ENCODE results near the gene GSE1. TPM values are rescaled to one million over a fixed set of nuclear protein-coding genes. Genes with fewer than 3 reads are reported as not detected.
A peak's percentile ranks its signal among the peaks of the same experiment; 100 is the strongest.

The GSE1 gene
- total RNA-seq, 1 donor from 2014 or later, result 80.8 TPM

DNA sequence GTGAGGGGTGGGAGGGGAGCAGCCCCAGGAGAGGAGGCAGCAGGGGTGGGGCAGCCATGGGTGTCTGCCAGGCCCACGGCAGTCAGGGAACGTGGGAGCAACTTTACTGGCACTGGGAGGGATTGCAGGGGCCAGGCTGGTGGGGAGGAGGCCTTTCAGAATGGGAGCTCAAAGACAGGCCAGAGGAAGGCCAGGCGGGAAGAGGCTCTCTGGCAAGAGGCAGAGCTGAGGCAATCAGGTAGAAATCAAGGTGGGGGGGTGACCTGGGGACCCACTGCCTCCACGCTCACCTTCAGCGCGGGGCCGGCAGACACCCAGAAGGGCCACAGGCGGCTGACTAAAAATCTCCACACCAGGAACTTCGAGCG, 11.9 kb upstream of the GSE1 start:
- no peak for DNase-seq (ENCODE audit: extremely low spot score in 2 of 2)
- intact Hi-C loops (cut with DNase I), result no loop called here
- H3K4me1 ChIP-seq, result peaks cover 52% of the 10 kb centered on the region
- no peaks in the 10 kb centered on the region for H3K36me3 ChIP-seq
- H3K4me3 ChIP-seq, result no peak overlapping the region
- peak overlapping the region; percentile 48 for H3K27ac ChIP-seq
- H3K27me3 ChIP-seq, result no peaks in the 10 kb centered on the region
- H3K9me3 ChIP-seq, result no peaks in the 10 kb centered on the region
- TF ChIP-seq, protein P1, sequence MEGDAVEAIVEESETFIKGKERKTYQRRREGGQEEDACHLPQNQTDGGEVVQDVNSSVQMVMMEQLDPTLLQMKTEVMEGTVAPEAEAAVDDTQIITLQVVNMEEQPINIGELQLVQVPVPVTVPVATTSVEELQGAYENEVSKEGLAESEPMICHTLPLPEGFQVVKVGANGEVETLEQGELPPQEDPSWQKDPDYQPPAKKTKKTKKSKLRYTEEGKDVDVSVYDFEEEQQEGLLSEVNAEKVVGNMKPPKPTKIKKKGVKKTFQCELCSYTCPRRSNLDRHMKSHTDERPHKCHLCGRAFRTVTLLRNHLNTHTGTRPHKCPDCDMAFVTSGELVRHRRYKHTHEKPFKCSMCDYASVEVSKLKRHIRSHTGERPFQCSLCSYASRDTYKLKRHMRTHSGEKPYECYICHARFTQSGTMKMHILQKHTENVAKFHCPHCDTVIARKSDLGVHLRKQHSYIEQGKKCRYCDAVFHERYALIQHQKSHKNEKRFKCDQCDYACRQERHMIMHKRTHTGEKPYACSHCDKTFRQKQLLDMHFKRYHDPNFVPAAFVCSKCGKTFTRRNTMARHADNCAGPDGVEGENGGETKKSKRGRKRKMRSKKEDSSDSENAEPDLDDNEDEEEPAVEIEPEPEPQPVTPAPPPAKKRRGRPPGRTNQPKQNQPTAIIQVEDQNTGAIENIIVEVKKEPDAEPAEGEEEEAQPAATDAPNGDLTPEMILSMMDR (IDR thresholded peaks at IDR 0.05), result no peak
- TF ChIP-seq POLR2AphosphoS5 (IDR thresholded peaks at IDR 0.05; ENCODE audit: insufficient read depth in 1 of 2, low read depth in 1 of 2), result peak in 1 of 2 donors; percentile 16

DNA sequence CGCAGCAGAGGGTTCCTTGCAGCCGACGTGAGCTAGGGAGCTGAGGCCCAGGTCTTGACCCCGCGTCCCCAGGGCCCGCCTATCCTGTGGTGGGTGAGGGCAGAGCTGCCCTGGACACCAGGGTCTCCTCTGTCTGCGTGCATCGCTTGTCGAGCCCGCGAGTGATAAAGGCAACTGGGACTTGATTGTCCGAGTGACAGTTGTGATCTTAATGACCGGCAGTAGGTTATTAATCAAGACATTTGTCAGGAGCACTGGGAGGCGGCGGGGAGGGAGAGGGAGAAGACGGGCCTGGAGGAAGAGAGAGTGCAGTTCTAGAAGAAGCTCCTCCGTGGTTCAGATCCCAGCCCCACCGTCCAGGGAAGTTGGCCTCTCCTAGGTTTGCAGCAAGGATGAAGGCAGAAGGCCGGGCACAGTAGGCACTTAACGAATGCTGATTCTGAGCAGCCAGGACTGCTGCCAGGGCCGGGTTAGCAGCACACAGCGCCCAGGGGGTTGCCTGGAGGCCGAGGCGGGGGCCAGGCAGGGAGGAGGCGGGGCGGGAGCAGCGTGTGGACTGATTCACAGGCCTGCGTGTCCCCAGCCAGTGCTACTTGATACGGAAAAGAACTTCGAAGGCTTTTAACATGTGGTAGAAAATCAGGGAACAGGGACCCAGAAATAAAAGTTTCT, 11.3 kb upstream of the GSE1 start:
- H3K27ac ChIP-seq, result peak overlapping the region; percentile 48
- intact Hi-C loops (cut with DNase I), result no loop called here
- H3K27me3 ChIP-seq, result no peaks in the 10 kb centered on the region
- no peaks in the 10 kb centered on the region for H3K36me3 ChIP-seq
- H3K9me3 ChIP-seq, result no peaks in the 10 kb centered on the region
- TF ChIP-seq POLR2A (IDR thresholded peaks at IDR 0.05), result no peak
- TF ChIP-seq POLR2AphosphoS5 (IDR thresholded peaks at IDR 0.05; ENCODE audit: insufficient read depth in 1 of 2, low read depth in 1 of 2), result no peak
- TF ChIP-seq, protein P1 (IDR thresholded peaks at IDR 0.05), result no peak
- peaks cover 59% of the 10 kb centered on the region for H3K4me1 ChIP-seq
- no peak for DNase-seq (ENCODE audit: extremely low spot score in 2 of 2)
- H3K4me3 ChIP-seq, result no peak overlapping the region

DNA sequence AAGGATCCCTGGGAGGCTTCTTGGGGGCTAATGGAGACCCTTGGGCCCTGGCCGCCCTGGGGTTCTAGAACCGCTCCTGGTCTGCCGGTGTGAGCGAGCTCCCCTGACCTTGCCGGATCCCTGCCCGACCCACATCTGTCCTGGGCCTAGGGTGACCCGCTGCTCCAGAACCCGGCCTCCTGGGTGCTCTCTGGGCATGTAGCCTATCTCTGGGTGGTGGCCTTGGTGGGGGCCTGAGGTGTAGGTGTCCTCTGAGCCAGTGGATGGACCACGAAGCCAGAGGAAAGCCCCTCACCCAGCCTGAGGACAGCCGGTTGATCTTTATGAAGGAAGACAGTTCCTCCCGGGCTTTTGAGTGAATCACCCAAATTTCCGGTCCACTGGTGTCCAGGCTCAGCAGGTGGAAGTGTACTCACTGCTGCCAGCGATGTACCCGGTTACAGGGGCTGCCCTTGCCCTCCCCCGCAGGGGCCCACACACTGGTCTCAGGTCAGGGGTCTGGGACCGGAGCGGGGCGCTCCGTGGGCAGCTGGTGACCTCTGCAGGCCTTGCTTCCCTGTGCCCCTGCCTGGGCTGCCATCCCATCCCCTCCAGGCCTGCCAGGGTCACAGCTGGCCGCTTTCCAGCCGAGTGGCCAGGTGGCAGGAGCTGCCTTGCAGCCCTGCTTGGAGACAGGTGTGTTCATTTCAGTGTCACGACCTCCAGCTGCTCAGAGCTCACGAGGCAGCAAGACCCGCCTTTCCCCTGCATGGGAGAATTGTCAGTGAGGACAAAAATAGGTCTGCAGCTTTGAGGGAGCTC, 10.5 kb upstream of the GSE1 start:
- no peaks in the 10 kb centered on the region for H3K27me3 ChIP-seq
- intact Hi-C loops (cut with DNase I), result no loop called here
- H3K9me3 ChIP-seq, result no peaks in the 10 kb centered on the region
- H3K36me3 ChIP-seq, result no peaks in the 10 kb centered on the region
- no peak overlapping the region for H3K4me3 ChIP-seq
- TF ChIP-seq POLR2A (IDR thresholded peaks at IDR 0.05) (no peak), POLR2AphosphoS5 (IDR thresholded peaks at IDR 0.05; ENCODE audit: insufficient read depth in 1 of 2, low read depth in 1 of 2) (no peak)
- TF ChIP-seq, protein P1 (IDR thresholded peaks at IDR 0.05), result no peak
- H3K27ac ChIP-seq, result peak overlapping the region; percentile 48
- DNase-seq (ENCODE audit: extremely low spot score in 2 of 2), result no peak
- peaks cover 66% of the 10 kb centered on the region for H3K4me1 ChIP-seq

DNA sequence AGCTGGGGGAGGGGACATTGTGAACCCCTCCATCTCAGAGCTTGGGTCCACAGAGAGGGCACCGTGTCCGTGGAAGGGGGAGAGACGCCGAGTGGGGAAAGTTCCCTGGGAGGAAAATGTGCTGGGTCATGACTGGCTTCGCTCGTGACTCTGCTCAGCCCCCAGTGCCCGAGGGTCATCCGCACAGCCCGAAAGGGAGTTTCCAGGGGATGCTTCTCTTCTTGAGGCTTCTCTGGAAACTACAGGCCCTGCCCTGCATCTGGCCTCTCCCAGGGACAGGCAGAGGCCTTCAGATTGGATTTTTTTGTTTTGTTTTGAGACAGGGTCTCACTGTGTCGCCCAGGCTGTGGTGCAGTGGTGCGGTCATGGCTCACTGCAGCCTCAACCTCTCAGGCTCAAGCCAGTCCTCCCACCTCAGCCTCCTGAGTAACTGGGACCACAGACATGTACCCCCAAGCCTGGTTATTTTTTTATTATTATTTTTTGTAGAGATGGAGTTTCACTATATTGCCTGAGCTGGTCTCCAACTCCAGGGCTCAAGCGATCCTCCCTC, 9.8 kb upstream of the GSE1 start:
- no peaks in the 10 kb centered on the region for H3K9me3 ChIP-seq
- no peaks in the 10 kb centered on the region for H3K27me3 ChIP-seq
- TF ChIP-seq, protein P1 (IDR thresholded peaks at IDR 0.05), result no peak
- TF ChIP-seq POLR2A (IDR thresholded peaks at IDR 0.05) (no peak), POLR2AphosphoS5 (IDR thresholded peaks at IDR 0.05; ENCODE audit: insufficient read depth in 1 of 2, low read depth in 1 of 2) (no peak)
- no peak for DNase-seq (ENCODE audit: extremely low spot score in 2 of 2)
- H3K27ac ChIP-seq, result peak overlapping the region; percentile 48
- no peak overlapping the region for H3K4me3 ChIP-seq
- no peaks in the 10 kb centered on the region for H3K36me3 ChIP-seq
- intact Hi-C loops (cut with DNase I), result no loop called here
- H3K4me1 ChIP-seq, result peaks cover 68% of the 10 kb centered on the region
